LNCAP (cell line): Measurements from ENCODE around the gene C16orf74.

ENCODE experiments used
- CTCF ChIP-seq: fragments of 450-650 bp; IDR thresholded peaks from 2 replicates; pipeline ENCODE4 v1.5.1; 2017; ENCODE audit warnings: mild to moderate bottlenecking

The C16orf74 gene

GRCh38 chr16:85715169-85716021 lies 35.5 kb downstream of the C16orf74 start:
- TF ChIP-seq CTCF, result no peak

GRCh38 chr16:85712801-85713200 lies 38.1 kb downstream of the C16orf74 start:
- TF ChIP-seq CTCF, result no peak

DNA sequence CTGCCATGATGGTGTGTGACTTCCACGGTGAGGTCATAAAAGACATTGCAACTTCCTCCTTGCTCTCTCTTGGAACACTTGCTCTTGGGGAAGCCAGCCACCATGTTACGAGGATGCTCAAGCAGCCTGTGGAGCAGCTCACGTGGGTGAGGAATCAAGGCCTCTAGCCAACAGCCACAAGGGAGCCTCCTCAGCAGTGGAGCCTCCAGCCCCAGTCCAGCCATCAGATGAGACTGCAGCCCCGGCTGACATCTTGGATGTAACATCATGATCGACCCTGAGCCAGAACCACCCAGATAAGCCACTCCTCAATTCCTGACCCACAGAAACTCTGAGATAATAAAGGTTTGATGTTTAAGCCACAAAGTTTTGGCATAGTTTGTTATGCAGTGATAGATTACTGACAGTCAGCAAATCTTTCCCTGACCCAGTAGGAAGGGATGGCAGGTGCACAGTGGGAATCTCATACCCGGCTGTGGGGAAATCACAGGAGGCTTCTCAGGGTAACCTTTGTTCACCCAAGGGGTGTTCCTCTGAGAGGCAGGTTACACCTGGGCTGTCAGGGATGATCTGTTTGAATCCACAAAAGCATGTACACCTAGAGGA lies 38.8 kb downstream of the C16orf74 start:
- no peak for TF ChIP-seq CTCF

DNA sequence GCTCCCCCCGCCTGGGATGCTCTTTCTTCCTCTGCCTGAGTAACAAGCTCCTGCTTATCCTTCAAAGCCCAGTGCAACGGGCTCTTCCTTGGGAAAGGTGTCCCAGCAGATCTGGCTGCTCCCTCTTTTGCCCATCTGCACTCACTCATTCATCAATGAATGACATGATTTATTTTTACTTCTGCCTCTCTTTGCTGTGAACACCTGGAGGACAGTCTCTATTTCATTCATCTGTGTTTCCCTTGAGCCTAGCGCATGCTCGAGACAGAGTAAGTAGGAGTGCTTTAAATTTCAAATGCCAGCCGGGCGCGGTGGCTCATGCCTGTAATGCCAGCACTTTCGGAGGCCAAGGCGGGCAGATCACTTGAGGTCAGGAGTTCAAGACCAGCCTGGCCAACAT lies 40.2 kb downstream of the C16orf74 start:
- TF ChIP-seq CTCF, result no peak

DNA sequence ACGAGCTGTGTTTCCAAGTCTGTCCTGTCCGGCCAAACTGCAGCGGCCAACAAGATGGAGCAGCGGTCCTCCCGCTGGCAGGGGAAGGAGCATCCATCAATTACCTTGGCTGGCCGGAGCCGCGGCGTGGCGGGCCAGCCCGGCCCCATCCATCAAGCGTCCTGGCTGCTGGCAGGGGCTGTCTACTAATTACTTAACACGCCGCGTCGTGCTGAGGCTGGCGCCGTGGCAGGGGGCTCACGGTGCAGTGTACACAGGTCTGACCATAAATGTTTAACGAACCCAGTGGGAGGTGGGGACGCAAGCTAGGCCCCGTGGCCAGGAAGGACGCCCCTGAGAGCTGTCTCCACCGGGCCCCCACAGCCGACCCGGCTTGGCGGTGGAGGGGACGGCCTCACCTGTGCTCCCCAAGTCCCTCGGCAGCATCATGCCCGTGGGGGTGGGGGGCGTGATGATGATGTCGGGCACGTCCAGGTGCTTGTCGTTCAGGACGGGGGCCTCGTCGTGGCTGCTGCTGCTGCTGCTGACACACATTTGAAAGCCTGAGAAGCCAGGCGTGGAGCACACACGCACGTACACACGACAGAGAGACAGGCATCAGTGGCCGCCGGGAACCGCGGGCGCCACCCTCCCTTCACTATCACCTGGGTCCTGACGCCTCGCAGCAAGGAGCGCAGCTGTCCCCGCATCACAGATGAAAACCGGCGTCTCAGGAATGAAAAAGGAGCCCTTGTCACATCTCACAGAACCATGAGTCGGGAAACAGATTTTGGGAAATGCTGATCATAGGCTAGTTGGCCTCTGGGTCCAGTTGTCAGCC lies 40.9 kb downstream of the C16orf74 start:
- no peak for TF ChIP-seq CTCF

DNA sequence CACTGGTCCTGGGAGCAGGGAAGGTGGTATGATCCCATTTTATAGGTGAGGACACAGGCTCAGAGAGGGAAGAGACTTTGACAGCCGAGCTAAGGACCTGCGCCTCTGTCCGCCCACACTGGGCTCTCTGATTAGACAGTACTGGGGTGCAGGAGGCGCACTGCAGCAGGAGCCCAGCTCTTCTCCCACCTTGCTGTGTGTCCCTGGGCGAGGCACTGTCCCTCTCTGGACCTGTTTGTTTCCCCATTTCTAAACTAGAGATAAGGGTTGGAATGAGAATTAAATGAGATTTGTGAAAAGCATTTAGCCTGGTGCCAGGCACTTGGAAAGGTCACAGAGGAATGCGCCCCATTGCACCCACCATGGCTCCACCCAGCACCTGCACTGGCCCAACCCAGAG lies 42.6 kb downstream of the C16orf74 start:
- no peak for TF ChIP-seq CTCF

GRCh38 chr16:85707528-85708095 lies 43.3 kb downstream of the C16orf74 start:
- TF ChIP-seq CTCF, result no peak
